ENCODE measurements around the gene FOXL2NB.

Gene FOXL2NB

DNA sequence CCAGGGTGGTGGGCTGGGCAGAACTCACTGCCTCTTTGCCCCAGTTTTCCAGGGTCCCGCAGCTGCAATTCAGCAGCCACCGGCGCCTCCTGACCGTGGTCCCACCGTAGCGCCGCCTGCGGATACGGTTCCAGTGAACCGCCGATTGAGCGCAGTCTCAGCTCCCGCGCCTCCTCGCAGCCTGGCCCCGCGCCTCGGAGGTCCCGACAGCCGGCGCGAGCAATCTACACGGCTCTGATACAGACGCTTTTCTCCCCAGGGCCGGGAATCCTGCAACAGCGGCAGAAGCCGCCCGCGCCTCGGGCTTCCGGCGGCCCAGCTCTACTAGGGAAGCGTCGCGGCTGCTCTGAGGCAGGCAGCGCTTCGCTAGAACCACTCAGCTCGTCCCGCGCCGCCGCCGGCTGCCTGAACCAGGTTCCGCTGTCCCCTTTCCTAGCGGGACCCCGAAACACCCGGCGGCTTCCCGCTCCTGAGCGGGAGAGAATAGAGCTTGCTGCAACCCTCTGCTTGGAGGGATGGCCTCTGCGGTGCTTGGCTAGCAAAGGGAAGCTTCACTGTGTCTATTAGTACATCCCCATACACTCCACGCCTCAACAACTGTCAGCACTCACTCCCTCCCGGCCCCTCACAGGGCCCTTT, 3.1 kb downstream of the FOXL2NB start:
- no peak for TF ChIP-seq CTCF (IDR thresholded peaks at IDR 0.05; ENCODE audit: low read depth, low read length)
- Histone ChIP-seq H3K9me3 (ENCODE audit: severe bottlenecking) (peaks cover under 1% of the 10 kb centered on the region), H3K27ac (no peak overlapping the region), H3K27me3 (ENCODE audit: insufficient read depth, low read depth, severe bottlenecking) (no peaks in the 10 kb centered on the region), H3K36me3 (no peaks in the 10 kb centered on the region), H3K4me3 (ENCODE audit: low read depth, low read length) (no peak overlapping the region)
- no peak for DNase-seq

- H3K27me3 ChIP-seq (ENCODE audit: insufficient read depth, low read depth, severe bottlenecking): no peaks in the 10 kb centered on the region
- H3K4me3 ChIP-seq (ENCODE audit: low read depth, low read length): no peak overlapping the region
- H3K9me3 ChIP-seq (ENCODE audit: severe bottlenecking): no peaks in the 10 kb centered on the region
- no peak for TF ChIP-seq CTCF (IDR thresholded peaks at IDR 0.05; ENCODE audit: low read depth, low read length)
- H3K27ac ChIP-seq: no peak overlapping the region
- DNase-seq: no peak
- H3K36me3 ChIP-seq: no peaks in the 10 kb centered on the region
Observed at GRCh38 chr3:138950701-138951100, 3.7 kb downstream of the FOXL2NB start.

- TF ChIP-seq CTCF (IDR thresholded peaks at IDR 0.05; ENCODE audit: low read depth, low read length): no peak
- H3K27ac ChIP-seq: no peak overlapping the region
- no peak for DNase-seq
- no peaks in the 10 kb centered on the region for H3K36me3 ChIP-seq
- H3K4me3 ChIP-seq (ENCODE audit: low read depth, low read length): no peak overlapping the region
- no peaks in the 10 kb centered on the region for H3K27me3 ChIP-seq (ENCODE audit: insufficient read depth, low read depth, severe bottlenecking)
- peaks cover 7% of the 10 kb centered on the region for H3K9me3 ChIP-seq (ENCODE audit: severe bottlenecking)
Observed at GRCh38 chr3:138960417-138960852, 13.4 kb downstream of the FOXL2NB start.

DNA sequence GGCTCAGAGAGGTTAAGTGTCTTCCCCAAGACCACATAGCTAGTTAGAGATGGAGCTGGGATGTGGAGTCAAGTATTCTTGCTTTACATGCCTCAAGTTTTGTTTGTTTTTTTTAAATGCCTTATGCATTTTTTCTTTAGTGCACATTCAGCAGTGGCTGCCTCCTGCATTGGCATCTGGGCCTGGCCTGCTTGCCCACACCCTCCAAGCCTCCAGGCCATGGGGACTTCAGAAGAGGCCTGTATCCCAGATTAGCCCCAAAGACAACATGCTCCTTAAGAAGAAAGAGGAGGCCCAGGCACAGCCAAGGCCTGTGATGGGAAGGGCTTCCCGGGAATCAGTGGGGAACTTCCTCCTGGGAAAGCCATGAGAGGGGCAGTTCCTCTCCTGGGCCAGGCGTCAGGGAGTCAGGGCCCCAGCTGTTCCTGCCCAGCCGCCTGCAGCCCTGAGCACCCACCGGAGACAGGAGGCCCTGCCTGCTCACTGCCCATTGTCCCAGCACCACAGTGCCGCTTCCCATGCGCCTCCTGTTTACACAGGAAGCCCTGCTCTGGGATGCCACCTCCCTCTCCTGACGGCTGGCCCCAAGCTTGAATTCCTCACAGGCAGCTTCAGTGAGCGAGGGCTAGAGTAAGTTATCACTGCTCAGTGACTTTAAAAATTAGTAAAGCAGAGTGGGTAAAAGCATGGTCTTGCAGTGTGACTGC, 16.0 kb downstream of the FOXL2NB start:
- no peak overlapping the region for H3K4me3 ChIP-seq (ENCODE audit: low read depth, low read length)
- DNase-seq: no peak
- H3K27me3 ChIP-seq (ENCODE audit: insufficient read depth, low read depth, severe bottlenecking): no peaks in the 10 kb centered on the region
- TF ChIP-seq CTCF (IDR thresholded peaks at IDR 0.05; ENCODE audit: low read depth, low read length): no peak
- H3K36me3 ChIP-seq: no peaks in the 10 kb centered on the region
- no peak overlapping the region for H3K27ac ChIP-seq
- peaks cover 7% of the 10 kb centered on the region for H3K9me3 ChIP-seq (ENCODE audit: severe bottlenecking)

DNA sequence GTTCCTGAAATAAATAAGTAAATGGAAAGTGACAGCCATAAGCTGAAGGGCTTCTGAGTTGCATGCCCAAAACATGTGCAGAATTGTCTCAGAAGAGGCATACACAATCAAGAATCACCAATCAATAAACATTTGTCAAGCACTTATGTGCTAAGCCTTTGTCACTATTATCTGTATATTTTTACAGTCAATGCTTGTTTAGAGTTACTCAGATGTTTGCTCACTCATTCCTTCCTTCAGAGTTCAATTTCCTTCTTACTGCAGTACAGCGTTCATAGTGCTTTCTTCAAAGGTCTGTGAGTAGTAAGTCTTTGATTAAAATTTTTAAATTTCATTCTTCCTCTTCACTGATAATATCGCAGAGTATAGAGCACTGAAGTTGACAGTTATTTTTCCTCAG, 17.2 kb downstream of the FOXL2NB start:
- H3K27ac ChIP-seq: no peak overlapping the region
- H3K4me3 ChIP-seq (ENCODE audit: low read depth, low read length): no peak overlapping the region
- no peaks in the 10 kb centered on the region for H3K27me3 ChIP-seq (ENCODE audit: insufficient read depth, low read depth, severe bottlenecking)
- H3K36me3 ChIP-seq: no peaks in the 10 kb centered on the region
- no peak for TF ChIP-seq CTCF (IDR thresholded peaks at IDR 0.05; ENCODE audit: low read depth, low read length)
- DNase-seq: no peak
- H3K9me3 ChIP-seq (ENCODE audit: severe bottlenecking): peaks cover 7% of the 10 kb centered on the region

Measured in WERI-Rb-1 (cell line).